HG03280 (cell line): ENCODE data around the gene HARBI1.

Experiments used
- ATAC-seq: cut with Tn5 transposase; IDR thresholded peaks from one replicate; pipeline ENCODE4 v1.9.1; 2021; ENCODE audit warnings: mild to moderate bottlenecking, moderate library complexity; ENCODE audit not compliant: unreplicated experiment

Gene HARBI1, protein sequence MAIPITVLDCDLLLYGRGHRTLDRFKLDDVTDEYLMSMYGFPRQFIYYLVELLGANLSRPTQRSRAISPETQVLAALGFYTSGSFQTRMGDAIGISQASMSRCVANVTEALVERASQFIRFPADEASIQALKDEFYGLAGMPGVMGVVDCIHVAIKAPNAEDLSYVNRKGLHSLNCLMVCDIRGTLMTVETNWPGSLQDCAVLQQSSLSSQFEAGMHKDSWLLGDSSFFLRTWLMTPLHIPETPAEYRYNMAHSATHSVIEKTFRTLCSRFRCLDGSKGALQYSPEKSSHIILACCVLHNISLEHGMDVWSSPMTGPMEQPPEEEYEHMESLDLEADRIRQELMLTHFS

DNA sequence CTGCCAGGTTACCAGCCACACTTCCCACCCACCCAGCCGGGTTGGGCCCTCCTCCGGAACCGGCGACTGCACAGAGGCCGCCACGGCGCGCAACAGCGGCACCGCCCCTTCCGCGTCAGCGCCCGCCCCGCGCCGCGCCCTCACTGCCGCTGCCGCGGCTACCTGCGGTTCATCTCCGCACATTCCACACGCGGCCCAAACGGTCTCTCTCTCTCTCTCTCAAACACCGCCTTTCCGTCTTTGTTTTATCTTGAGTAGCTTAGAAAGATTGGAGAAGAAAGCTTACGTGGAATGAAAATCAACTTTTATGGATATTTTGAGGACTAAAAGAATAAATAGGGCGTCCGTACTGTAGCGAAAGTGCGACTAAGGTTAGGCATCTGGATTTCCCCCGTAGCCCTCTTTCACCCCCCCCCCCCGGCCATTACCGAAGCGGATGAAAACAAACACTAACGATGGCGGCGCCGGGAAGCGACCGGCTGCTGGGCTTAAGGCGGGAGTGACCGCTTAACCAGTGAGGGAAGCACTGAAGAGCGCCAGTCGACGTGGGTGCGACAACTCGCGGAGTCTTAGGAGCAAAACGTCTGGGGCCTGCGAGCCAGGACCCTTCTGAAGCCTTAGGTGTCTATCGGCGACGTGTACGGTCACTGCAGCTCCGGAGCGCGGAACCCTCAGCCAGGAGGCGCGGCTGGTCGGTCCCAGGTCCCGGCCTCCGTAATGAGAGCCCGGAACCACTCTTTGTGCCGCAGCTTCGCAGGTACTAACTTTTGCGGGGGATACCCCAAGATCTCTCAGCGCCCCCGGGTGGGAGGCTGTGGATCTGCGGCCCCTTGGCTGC is at the start of gene HARBI1, which contains the start of gene ATG13:
Gene HARBI1 (minus strand): TSS at position 94 of the 838 bp plus-strand sequence. CDS start 990 bp downstream, outside the sequence.
Gene ATG13 (plus strand): TSS at position 420 of the 838 bp plus-strand sequence. CDS start 26,739 bp downstream, outside the sequence.
- ATAC-seq: peak; percentile 95

DNA sequence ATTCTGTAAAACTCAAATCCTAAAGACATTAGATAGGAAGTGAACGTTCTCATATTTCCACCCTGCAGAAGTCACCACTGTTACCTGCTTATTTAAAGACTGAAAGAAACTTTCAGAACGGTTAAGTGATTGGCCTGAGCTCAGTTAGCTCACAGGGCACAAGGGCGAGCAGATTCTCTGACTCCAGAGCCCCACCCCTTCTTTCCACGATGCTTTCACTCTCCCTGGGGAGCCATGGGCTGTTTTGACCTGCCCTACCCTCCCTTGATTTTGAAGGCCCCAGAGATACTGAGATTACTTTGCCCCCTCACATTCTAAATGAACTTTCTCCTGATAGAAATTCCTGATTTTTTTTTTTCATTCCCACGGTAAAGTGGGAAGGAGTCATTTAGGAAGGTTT is 49.5 kb upstream of the HARBI1 start:
- ATAC-seq: no peak

DNA sequence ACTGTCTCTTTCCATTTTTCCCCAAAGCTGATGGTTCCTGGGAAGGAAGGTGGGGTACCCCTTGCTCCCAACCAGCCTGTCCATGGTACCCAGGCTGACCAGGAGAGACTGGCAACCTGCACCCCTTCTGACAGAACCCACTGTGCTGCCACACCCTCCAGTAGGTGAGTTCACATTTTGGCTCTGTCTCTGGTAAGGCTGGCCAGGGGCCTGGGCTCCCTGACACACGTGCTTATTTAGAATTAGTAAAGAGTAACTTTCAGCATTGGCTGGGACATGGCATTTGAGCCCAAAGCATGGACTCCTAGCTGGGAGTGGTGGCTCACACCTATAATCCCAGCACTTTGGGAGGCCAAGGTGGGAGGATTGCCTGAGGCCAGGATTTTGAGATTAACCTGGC is 48.3 kb upstream of the HARBI1 start:
- ATAC-seq: no peak

DNA sequence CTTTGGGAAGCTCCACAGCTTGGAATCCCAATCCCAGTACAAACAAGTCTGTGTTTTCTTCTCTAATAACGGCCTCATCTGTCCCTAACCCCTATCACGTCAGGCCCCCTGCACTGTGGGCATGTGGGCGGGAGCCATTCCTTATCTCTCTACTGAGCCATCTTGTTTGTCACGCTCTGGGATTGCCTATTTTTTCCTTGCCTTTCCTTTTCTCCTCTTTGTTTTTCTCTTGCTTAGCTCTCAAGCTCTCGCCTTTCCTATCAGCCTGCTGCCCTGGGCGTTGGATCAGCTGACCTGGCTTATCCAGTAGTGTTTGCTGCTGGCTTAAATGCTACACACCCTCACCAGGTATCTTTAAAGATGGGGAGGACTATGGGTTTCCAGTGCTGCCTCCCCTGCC is 47.6 kb upstream of the HARBI1 start:
- no peak for ATAC-seq

DNA sequence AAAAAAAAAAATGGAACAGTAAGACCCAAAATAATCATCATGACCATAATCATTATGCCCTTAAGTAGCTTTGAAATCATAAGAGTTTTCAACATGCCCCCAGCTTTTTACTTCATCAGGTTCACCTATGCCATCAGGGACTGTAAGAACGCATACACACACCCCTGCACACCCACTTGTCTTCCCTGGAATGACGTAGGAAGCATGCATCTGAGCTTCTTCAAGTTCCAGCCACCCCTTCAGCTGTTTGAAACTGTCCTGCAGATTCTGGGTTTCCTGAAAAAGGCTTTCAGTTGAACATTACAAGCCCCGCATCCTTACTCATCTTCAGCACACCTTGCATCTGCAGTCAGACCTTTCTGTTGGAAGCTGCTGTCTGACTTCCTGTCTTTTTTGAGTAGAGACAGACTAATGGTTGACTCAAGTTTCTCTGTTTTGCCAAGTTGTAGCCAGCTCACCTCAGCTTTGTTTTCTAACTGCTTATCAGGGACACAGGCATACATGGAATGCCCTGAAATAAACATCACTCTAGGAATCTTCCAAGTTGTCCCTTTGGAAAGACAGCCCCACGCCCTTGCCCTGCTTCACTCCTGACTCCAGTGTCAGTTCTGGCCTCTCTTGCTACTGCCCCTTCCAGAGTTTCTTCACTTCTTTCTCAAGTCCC is 46.4 kb upstream of the HARBI1 start:
- ATAC-seq: no peak

DNA sequence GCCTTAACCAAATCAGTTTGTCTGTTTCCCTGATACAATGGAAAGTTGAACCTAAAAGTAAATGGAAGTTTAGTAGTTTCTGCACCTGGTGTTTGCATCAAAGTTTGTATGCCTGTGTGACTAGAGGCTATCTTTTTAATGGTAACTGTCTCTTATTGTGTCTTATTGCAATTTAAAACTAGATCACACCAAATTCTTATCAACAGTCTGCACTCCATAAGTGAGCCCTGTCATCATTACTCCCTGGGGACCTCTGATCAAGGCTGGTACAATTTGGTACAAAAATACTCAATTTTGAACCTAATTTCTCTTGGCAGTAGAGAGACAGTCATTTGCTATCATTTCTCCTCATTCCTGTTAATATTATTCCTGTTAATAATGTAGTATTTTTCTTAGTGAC is 45.3 kb upstream of the HARBI1 start:
- no peak for ATAC-seq

DNA sequence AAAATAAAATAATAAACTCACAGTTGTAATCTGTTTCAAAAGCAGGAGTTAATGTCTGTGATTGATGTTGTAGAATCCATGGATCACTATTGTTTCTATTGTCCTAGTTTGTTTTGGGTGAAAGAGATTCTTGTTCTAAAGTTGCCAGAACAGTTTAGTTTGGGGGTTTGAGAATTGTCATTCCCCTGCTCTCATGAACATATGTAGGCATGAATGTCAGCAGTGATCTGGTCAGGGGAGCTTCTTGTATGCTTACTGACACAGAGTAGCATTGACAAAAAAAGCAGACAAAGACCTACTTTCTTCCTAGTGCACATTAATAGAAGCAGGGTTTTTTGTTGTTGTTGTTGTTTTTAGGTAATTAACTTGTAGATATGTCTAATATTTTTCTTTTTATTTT is 44.8 kb upstream of the HARBI1 start:
- no peak for ATAC-seq

DNA sequence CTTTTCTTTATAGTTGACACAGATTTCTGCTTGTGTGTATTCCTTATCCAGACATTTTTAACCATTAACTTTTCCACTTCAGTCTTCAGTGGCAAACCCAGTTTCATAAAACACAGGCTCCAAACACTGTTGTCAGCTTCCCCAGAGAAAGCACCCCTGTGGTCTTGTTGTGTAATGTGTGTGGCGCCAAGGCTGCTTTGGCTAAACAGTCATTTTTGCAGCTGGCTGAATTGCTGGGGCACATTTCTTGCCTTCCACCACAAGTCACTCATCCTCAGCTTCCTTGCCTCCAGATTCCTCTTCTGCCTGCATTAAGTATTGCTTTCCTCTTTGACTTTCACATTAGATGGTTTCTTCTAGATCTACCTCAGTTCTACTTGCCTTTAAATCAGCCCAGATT is 42.9 kb upstream of the HARBI1 start:
- no peak for ATAC-seq

DNA sequence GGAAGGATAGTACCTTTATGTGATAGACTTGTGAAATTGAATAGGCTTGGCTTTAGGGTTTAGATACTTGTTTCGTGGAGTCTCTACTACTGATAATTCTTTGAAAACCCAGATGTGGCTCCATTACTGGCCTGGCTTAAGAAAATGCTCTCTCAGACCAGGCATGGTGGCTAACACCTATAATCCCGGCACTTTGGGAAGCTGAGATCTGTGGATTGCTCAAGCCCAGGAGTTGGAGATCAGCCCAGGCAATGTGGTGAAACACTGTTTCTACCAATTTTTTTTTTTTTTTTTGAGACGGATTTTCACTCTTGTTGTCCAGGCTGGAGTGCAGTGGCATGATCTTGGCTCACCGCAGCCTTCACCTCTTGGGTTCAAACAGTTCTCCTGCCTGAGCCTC is 41.2 kb upstream of the HARBI1 start:
- ATAC-seq: no peak

DNA sequence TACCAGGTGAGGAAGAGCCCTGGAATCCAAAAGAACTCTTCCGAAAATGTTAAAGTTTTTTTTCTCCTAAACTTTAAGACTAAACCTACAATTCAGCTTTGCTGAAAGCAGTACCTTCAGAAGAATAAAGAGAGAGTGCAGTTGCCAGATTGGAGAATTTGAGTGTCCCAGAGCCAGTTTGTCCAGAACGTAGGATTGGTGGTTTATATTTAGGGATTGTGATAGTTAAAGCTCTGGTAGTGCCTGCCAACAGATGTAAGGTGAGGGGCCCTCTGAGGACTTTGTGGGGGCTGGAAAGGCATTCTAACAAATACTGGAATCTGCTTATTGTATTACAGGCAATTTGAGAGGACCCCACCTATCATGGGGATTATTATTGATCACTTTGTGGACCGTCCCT is 40.2 kb upstream of the HARBI1 start:
- no peak for ATAC-seq

DNA sequence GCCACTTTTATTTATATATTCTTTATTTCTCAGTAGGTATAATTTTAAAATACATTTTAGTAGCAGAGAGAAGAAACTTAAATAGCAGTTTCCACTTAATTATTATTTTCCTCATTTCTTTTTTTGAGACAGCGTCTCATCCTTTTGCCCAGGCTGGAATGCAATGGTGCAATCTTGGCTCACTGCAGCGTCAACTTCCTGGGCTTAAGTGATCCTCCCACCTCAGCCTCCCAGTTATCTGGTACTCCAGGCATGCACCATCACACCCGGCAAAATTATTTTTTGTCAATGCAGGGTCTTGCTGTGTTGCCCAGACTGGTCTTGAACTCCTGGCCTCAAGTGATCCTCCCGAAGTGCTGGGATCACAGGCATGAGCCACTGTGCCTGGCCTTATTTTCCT is 38.6 kb upstream of the HARBI1 start:
- ATAC-seq: no peak

DNA sequence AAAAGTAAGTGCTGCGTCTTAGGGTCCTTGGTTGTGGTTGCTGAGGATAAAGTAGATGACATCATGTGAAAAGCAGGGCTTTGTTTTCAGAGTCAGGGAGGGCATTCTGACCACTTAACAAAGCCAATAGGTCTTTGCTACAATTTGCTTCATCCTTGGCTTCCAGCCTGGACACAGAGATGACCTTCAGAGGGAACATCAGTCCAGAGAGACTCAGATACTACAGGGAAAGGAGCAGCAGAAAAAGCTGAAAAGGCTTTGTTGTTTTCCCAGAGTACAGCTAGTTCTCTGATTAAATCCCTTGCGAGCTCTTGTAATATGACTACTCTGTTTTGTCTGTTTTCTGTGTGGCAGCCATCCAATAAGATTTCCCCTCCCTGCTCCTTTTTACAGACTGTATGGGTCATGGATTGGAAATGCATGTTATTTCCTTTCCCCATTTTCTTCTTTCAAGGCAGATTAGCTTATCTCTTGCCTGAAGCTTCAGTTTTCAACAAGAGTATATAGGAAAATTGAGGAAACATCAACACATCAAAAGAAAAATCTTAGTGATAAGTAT is 32.2 kb upstream of the HARBI1 start:
- ATAC-seq: no peak

DNA sequence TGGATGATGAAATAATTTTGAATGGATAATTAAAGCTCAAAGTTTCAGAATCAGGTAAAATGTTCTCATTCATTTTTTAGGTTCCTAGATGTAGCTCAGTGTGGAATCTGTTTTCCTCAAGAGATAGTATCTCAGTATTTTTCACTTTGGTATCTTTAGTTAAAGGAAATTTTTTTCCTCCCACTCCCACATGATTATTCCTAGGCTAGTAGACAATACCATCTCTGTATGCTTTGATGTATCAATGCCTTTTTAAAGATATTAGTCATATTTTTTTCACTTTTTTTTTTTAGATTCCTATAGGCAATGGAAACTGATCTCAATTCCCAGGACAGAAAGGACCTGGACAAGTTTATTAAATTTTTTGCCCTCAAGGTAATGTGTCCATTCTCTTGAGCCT is 27.0 kb upstream of the HARBI1 start:
- no peak for ATAC-seq

DNA sequence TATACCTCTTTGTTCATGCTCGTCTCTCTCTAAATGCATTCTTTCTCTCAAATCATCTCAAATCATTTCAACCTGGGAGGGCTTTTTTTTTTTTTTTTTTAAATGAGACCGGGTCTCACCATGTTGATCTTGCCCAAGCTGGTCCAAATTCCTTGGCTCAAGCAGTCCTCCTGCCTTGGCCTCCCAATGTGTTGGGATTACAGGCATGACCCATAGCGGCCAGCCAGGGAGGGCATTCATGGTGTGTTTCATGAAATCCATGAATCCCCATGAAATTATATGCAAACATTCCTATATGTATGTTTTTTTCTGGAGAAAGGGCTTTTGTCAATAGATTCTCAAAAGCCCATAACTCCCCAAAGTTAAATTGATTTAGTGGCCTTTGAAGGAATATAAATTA is 26.5 kb upstream of the HARBI1 start:
- ATAC-seq: no peak

DNA sequence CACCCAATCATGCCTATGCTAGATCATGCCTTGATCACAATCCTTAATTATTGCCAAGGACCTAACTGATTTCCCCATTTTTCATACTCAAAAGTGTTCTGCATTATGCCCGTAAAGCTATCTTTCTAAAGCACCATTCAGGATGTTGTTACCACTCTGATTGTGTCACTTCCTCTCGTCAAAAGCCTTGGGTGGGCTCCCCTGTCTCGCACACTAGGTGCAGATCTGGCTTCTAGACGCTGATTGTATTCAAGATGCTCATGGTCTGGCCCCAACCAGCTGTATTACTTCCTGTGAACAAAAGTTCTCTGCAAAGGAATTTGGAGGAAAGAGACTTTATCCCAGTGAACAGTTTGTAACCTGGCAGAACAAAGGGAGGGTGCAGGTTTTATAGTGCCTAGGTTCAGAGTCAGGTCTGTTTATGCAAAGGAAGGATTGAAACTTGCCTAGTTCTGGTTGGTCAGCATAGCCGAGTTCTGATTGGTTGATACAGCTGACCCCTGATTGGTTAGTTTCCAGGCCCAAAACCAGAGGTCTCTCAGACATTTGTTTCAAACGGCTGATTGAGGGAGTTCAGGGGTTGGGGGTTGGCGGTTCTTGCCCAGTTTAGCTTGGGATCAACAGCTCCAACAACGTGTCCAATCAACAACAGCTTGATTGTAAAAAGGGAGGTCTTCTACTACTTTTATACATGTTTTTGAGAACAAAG is 25.8 kb upstream of the HARBI1 start:
- no peak for ATAC-seq

DNA sequence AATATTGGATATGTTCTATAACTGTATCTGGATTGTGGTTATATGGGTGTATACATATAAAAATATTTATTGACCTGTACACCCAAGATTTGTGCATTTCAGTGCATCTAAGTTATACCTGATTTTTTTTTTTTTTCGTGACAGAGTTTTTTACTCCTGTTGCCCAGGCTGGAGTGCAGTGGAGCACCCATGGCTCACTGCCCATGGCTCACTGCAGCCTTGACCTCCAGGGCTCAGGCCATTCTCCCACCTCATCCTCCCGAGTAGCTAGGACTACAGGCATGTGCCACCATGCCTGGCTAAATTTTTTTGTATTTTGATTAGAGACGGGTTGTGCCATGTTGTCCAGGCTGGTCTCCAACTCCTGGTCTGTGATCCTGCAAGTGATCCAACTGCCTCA is 24.6 kb upstream of the HARBI1 start:
- ATAC-seq: no peak

DNA sequence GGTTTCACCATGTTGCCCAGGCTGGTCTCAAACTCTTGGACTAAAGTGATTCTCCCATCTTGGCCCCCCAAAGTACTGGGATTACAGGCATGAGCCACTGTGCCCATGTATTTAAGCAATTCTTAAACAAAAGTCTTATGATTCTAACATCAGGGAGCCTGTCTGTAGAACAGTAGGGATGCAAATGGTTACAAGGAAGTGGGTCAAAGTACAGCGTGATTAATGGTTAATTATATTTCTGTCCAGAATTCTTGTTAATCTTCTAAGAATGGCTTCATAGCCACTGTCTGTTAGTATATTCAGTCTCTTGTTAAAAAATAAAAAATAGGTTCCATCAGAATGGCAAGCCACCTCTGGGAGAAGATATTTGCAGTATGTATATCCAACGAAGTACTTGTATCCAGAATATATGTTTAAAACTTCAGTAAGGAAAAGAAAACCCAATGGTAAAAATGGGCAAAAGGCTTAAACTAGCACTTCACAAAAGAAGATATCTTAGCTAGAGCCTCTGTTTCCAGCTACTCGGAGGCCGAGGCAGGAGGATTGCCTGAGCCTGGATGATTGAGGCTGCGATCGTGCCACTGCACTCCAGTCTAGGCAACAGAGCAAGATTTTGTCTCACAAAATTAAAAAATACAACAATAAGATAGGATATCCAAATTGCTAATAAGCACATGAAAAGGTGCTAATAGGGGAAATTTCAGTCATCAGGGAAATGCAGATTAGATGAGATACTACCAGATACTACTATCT is 23.2 kb upstream of the HARBI1 start:
- no peak for ATAC-seq

DNA sequence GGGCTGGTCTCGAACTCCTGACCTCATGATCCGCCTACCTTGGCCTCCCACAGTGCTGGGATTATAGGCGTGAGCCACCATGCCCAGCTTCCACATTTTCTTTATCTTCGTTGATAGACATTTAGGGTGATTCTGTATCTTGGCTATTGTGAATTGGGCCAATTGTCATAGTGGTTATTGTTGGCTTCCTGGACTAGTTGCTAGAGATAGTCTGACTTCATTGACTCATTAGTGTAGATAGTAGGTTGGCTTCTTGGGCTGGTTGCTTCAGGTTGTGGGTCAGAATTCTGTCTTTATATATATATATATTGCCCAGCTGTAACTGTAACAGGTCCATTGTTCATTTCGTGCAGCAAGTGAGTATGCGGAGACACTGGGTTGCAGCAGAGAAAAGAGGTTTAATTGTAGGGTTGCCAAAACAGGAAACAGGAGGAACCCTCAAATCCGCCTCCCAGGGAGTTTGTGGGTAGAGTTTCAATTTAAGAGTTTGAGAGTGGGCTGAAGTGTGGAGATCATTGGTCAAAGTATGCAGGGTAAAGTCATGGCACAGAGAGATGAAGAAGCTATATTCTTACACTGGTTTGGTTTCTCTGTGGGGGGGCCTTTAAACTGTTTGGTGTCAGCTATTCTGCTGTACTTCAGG is 22.3 kb upstream of the HARBI1 start:
- no peak for ATAC-seq

DNA sequence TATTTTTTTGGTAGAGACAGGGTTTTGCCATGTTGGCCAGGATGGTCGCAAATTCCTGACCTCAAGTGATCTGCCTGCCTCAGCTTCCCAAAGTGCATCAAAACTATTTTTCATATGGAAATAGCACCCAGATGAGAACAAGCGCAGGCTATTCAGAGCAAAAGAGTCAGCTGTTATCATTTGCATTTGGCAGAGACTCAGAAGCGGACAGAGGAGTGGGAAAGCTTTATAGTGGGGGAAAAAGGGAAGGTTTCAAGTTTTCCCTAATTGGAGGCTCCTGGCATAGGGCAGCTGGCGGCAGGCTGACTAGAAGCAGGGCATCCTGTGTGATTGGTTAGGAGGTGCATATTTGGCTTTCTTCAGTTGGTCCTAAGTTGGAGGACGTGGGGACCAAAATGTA is 20.5 kb upstream of the HARBI1 start:
- ATAC-seq: no peak
